ENCODE results near the gene STAT6. TPM values are rescaled to one million over a fixed set of nuclear protein-coding genes. Genes with fewer than 3 reads are reported as not detected.

STAT6 gene
- total and polyA plus RNA-seq, 2 donors (not counting 1 experiment from before 2014, with no cell fraction given) = 544 to 736 TPM

DNA sequence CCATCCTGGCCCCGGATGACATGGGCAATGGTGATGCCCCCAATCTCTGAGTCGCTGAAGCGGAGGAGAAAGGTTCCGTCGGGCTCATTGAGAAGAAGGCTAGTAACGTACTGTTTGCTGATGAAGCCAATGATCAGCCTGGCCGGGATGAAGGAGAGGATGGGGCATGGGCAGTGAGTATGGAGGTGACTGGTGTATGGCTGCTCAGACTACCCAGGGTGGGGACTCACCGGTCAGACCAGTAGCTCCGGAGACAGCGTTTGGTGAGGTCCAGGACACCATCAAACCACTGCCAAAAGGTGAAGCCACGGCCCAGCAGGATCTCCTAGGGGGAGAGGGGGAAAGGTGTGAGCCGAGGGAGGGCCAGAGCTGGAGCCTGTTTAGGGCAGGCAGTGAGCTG is 11.4 kb downstream of the STAT6 start:
- Mint-ChIP-seq H3K27me3 (no peaks in the 10 kb centered on the region), H3K27ac (no peak overlapping the region), H3K4me3 (no peak overlapping the region), H3K4me1 (peaks cover 34% of the 10 kb centered on the region), H3K9me3 (ENCODE audit: insufficient read depth) (no peaks in the 10 kb centered on the region)
- no peaks in the 10 kb centered on the region for H3K9me3 ChIP-seq (ENCODE audit: control extremely low read depth in 1 of 3, control insufficient read depth in 2 of 3, insufficient read depth in 1 of 3, low read length in 2 of 3)
- POLR2A ChIA-PET = interaction anchor here (1.1 kb wide), 1 partner anchor 11 kb away, joined by 3 read pairs; no protein-coding TSS in a partner anchor
- ATAC-seq (ENCODE audit: low read depth) (no peak), DNase-seq (no peak)
- peak overlapping the region in 1 of 2 donors; percentile 61 for H3K27ac ChIP-seq (ENCODE audit: low read length in 2 of 2)
- no peak overlapping the region for H3K4me3 ChIP-seq (ENCODE audit: control extremely low read depth in 1 of 5, extremely low read depth in 1 of 5, insufficient read depth in 1 of 5, low read depth in 2 of 5, low read length in 4 of 5)
- H3K4me1 ChIP-seq (ENCODE audit: control insufficient read depth in 2 of 2, insufficient read depth in 2 of 2, low read length in 2 of 2) = peaks cover 1 to 8% of the 10 kb centered on the region in 2 donors
- no peaks in the 10 kb centered on the region for H3K27me3 ChIP-seq (replicated peaks in 1 of 4; ENCODE audit: control extremely low read depth in 1 of 4, control insufficient read depth in 3 of 4, insufficient read depth in 4 of 4, low read length in 3 of 4)
- intact Hi-C loops (cut with micrococcal nuclease) = no loop called here
- peaks cover 2 to 81% of the 10 kb centered on the region in 2 experiments for H3K36me3 ChIP-seq (replicated peaks in 1 of 2; ENCODE audit: control extremely low read depth in 1 of 2, control insufficient read depth in 1 of 2, extremely low read depth in 1 of 2, insufficient read depth in 2 of 2, low read length in 1 of 2)
- H3K79me2 ChIP-seq (ENCODE audit: control insufficient read depth, insufficient read depth, low read length) = peaks cover 17% of the 10 kb centered on the region
- peaks cover 58% of the 10 kb centered on the region for H4K20me1 ChIP-seq (ENCODE audit: control insufficient read depth, insufficient read depth, low read length, poor library complexity, severe bottlenecking)
- 96% methylated on average over 12 of the region's 12 CpGs for WGBS (ENCODE audit: insufficient coverage)
- no peak overlapping the region for H2AFZ ChIP-seq (ENCODE audit: insufficient read depth, low read depth, low read length, poor library complexity, severe bottlenecking)
- H3K9ac ChIP-seq (ENCODE audit: low read length) = no peak overlapping the region
- TF ChIP-seq, protein P1, sequence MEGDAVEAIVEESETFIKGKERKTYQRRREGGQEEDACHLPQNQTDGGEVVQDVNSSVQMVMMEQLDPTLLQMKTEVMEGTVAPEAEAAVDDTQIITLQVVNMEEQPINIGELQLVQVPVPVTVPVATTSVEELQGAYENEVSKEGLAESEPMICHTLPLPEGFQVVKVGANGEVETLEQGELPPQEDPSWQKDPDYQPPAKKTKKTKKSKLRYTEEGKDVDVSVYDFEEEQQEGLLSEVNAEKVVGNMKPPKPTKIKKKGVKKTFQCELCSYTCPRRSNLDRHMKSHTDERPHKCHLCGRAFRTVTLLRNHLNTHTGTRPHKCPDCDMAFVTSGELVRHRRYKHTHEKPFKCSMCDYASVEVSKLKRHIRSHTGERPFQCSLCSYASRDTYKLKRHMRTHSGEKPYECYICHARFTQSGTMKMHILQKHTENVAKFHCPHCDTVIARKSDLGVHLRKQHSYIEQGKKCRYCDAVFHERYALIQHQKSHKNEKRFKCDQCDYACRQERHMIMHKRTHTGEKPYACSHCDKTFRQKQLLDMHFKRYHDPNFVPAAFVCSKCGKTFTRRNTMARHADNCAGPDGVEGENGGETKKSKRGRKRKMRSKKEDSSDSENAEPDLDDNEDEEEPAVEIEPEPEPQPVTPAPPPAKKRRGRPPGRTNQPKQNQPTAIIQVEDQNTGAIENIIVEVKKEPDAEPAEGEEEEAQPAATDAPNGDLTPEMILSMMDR (IDR thresholded peaks at IDR 0.05) = no peak
- TF ChIP-seq EZH2 (IDR thresholded peaks at IDR 0.05; ENCODE audit: borderline replicate concordance, insufficient read depth, low read depth, low read length, poor library complexity, severe bottlenecking) = no peak
- CTCF ChIA-PET = interaction anchor here (0.9 to 18.5 kb wide), 4 partner anchors 6 to 378 kb away, joined by 3 to 406 read pairs (median 246); partner anchors contain the start of genes NAB2, NEMP1 and STAT6
- no peak overlapping the region for H3K4me2 ChIP-seq (replicated peaks; ENCODE audit: low read depth, low read length, poor library complexity, severe bottlenecking)

DNA sequence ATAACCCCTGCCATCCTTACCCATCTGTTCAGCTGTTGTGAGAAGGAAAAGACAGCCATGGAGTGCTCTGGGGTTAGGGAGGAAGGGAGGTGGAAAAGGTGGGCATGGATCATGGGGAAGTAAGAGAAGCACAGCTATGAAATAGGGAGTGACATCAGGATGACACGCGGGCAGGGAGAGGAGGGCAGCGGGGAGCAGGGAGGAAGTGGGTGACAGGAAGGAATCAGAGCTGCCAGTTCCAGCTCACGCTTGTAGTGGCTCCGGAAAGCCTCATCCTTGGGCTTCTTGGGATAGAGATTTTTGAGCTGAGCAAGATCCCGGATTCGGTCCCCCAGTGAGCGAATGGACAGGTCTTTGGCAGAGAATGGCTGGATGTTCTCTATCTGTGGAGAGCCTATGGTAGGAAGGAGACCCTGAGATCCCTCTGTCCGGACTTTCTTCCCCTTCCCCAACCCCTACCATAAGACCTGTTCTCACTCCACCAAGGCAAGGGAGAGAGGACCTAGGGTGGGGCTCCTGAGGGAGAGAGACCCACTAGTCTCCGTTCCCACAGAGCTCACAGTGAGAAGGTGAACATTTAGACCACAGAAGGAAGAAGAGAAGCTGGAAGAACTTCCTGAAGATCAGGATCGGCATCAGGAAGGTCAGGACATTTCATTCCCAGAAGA is 12.0 kb downstream of the STAT6 start:
- peaks cover 7 to 14% of the 10 kb centered on the region in 2 donors for H3K4me1 ChIP-seq (ENCODE audit: control insufficient read depth in 2 of 2, insufficient read depth in 2 of 2, low read length in 2 of 2)
- peaks cover 17% of the 10 kb centered on the region for H3K79me2 ChIP-seq (ENCODE audit: control insufficient read depth, insufficient read depth, low read length)
- Mint-ChIP-seq H3K4me1 (peaks cover 39% of the 10 kb centered on the region), H3K27ac (peak overlapping the region; percentile 50), H3K9me3 (ENCODE audit: insufficient read depth) (no peaks in the 10 kb centered on the region), H3K27me3 (no peaks in the 10 kb centered on the region), H3K4me3 (no peak overlapping the region)
- ATAC-seq (ENCODE audit: low read depth) (no peak), DNase-seq (no peak)
- WGBS (ENCODE audit: insufficient coverage) = 89% methylated on average over 7 of the region's 11 CpGs
- no peak overlapping the region for H3K4me3 ChIP-seq (ENCODE audit: control extremely low read depth in 1 of 5, extremely low read depth in 1 of 5, insufficient read depth in 1 of 5, low read depth in 2 of 5, low read length in 4 of 5)
- H3K4me2 ChIP-seq (replicated peaks; ENCODE audit: low read depth, low read length, poor library complexity, severe bottlenecking) = no peak overlapping the region
- peaks cover 52% of the 10 kb centered on the region for H4K20me1 ChIP-seq (ENCODE audit: control insufficient read depth, insufficient read depth, low read length, poor library complexity, severe bottlenecking)
- H3K9me3 ChIP-seq (ENCODE audit: control extremely low read depth in 1 of 3, control insufficient read depth in 2 of 3, insufficient read depth in 1 of 3, low read length in 2 of 3) = no peaks in the 10 kb centered on the region
- intact Hi-C loops (cut with micrococcal nuclease) = no loop called here
- POLR2A ChIA-PET = interaction anchor here (0.5 to 2.4 kb wide), 3 partner anchors 11 to 157 kb away, joined by 4 to 10 read pairs (median 10); partner anchors contain the start of genes NAB2 and STAT6
- H3K36me3 ChIP-seq (replicated peaks in 1 of 2; ENCODE audit: control extremely low read depth in 1 of 2, control insufficient read depth in 1 of 2, extremely low read depth in 1 of 2, insufficient read depth in 2 of 2, low read length in 1 of 2) = peaks cover 2 to 79% of the 10 kb centered on the region in 2 experiments
- CTCF ChIA-PET = interaction anchor here (2.1 to 18.5 kb wide), 4 partner anchors 6 to 25 kb away, joined by 10 to 406 read pairs (median 246); partner anchors contain the start of genes NAB2, NEMP1 and STAT6
- peak overlapping the region in 1 of 2 donors; percentile 61 for H3K27ac ChIP-seq (ENCODE audit: low read length in 2 of 2)
- TF ChIP-seq, protein P1 (IDR thresholded peaks at IDR 0.05) = no peak
- no peak for TF ChIP-seq EZH2 (IDR thresholded peaks at IDR 0.05; ENCODE audit: borderline replicate concordance, insufficient read depth, low read depth, low read length, poor library complexity, severe bottlenecking)
- H3K27me3 ChIP-seq (replicated peaks in 1 of 4; ENCODE audit: control extremely low read depth in 1 of 4, control insufficient read depth in 3 of 4, insufficient read depth in 4 of 4, low read length in 3 of 4) = no peaks in the 10 kb centered on the region
- H2AFZ ChIP-seq (ENCODE audit: insufficient read depth, low read depth, low read length, poor library complexity, severe bottlenecking) = no peak overlapping the region
- H3K9ac ChIP-seq (ENCODE audit: low read length) = no peak overlapping the region

Measured in B cell (primary cell).